SKM-1 (cell line): ENCODE measurements around the gene ACADL.
"Not testable (repeated sequence)": the region's sequence is repeated elsewhere in the genome, so short reads cannot be mapped to it uniquely, and the experiment has no call there.

Experiments
- DNase-seq: peaks from one replicate; lab custom pipeline; 2025; ENCODE audit not compliant: unreplicated experiment; lab: John Stamatoyannopoulos, UW

The ACADL gene

GRCh38 chr2:210203147-210203546 is 22.1 kb downstream of the ACADL start:
- DNase-seq, result no peak

- no peak for DNase-seq
These were observed 25.4 kb downstream of the ACADL start for GRCh38 chr2:210199854-210200253.

- DNase-seq, result peak; percentile 39
These were observed 26.0 kb downstream of the ACADL start for GRCh38 chr2:210199186-210199765.

GRCh38 chr2:210198326-210198725 is 26.9 kb downstream of the ACADL start:
- DNase-seq, result no peak

GRCh38 chr2:210197720-210198119 is 27.5 kb downstream of the ACADL start:
- DNase-seq, result no peak

- DNase-seq, result peak; percentile 13
These were observed 30.0 kb downstream of the ACADL start for GRCh38 chr2:210195101-210195852.

- no peak for DNase-seq
These were observed 34.9 kb downstream of the ACADL start for GRCh38 chr2:210190345-210190744.

GRCh38 chr2:210189452-210190138 is 35.7 kb downstream of the ACADL start:
- DNase-seq, result no peak

- DNase-seq, result no peak
These were observed 36.5 kb downstream of the ACADL start for GRCh38 chr2:210188755-210189154.

GRCh38 chr2:210188190-210188589 is 37.1 kb downstream of the ACADL start:
- no peak for DNase-seq

- DNase-seq, result not testable (repeated sequence)
These were observed 41.3 kb downstream of the ACADL start for GRCh38 chr2:210183936-210184335.

GRCh38 chr2:210181606-210182088 is 43.6 kb downstream of the ACADL start:
- not testable (repeated sequence) for DNase-seq

- DNase-seq, result not testable (repeated sequence)
These were observed 44.1 kb downstream of the ACADL start for GRCh38 chr2:210181033-210181605.

GRCh38 chr2:210180477-210180876 is 44.8 kb downstream of the ACADL start:
- no peak for DNase-seq

GRCh38 chr2:210179351-210179990 is 45.8 kb downstream of the ACADL start:
- no peak for DNase-seq

GRCh38 chr2:210177769-210178168 is 47.5 kb downstream of the ACADL start:
- no peak for DNase-seq

- DNase-seq, result not testable (repeated sequence)
These were observed 48.1 kb downstream of the ACADL start for GRCh38 chr2:210177115-210177514.

- no peak for DNase-seq
These were observed 51.2 kb downstream of the ACADL start for GRCh38 chr2:210174086-210174485.

- DNase-seq, result no peak
These were observed 53.0 kb downstream of the ACADL start for GRCh38 chr2:210172219-210172575.

GRCh38 chr2:210171309-210172218 is 53.7 kb downstream of the ACADL start, which contains the start of gene KANSL1L:
Gene KANSL1L (minus strand): TSS chr2:210171409. CDS start chr2:210154582, 16,827 bp downstream.
- peak; percentile 96 for DNase-seq
